Measurements from ENCODE around the gene TXLNA.
A peak's percentile ranks its signal among the peaks of the same experiment; 100 is the strongest.

TXLNA gene

DNA sequence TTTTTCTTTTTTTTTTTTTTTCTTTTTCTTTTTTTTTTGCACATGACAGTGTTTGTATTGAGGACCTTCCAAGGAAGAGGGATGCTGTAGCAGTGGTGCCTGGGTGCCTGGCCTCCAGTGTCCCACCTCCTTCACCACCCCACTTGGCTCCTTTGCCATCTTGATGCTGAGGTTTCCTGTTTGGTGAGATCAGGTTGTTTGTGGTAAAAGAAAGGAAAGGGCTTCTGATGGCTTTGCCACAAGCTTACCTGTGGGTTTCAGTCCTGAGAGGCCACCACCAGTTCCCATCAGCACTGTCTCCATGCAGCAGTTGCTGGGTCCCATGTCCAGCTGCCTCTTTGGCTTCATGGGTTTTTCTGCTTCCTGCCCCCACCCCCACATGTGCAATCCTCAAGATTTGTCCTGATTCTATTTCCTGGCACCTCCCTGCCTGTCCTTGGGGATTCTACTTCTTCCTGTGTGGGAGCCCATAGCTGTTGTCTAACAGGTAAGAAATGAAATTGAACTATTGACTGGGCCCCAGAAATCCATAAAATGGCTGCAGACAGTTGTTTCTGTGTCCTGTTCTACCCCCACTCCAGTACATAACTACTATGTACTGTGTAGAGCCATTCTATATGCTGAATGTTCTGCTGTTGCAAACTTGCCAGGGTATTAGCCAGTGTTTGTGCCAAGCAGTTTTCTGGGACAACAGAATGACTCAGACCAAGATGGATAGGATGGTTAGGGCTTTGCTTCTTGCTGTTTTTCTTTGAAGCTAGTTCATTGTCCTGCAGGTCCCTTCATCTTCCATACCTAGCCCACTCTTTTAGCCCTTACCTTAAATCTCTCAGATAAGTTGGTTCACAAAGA lies 16.7 kb downstream of the TXLNA start:
- H3K4me3 ChIP-seq (ENCODE audit: low read depth, low read length) = no peak overlapping the region
- TF ChIP-seq, protein P1, sequence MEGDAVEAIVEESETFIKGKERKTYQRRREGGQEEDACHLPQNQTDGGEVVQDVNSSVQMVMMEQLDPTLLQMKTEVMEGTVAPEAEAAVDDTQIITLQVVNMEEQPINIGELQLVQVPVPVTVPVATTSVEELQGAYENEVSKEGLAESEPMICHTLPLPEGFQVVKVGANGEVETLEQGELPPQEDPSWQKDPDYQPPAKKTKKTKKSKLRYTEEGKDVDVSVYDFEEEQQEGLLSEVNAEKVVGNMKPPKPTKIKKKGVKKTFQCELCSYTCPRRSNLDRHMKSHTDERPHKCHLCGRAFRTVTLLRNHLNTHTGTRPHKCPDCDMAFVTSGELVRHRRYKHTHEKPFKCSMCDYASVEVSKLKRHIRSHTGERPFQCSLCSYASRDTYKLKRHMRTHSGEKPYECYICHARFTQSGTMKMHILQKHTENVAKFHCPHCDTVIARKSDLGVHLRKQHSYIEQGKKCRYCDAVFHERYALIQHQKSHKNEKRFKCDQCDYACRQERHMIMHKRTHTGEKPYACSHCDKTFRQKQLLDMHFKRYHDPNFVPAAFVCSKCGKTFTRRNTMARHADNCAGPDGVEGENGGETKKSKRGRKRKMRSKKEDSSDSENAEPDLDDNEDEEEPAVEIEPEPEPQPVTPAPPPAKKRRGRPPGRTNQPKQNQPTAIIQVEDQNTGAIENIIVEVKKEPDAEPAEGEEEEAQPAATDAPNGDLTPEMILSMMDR (IDR thresholded peaks at IDR 0.05; ENCODE audit: insufficient read depth, low read depth, low read length, missing control alignments) = no peak
- DNase-seq (ENCODE audit: low read depth) = no peak

DNA sequence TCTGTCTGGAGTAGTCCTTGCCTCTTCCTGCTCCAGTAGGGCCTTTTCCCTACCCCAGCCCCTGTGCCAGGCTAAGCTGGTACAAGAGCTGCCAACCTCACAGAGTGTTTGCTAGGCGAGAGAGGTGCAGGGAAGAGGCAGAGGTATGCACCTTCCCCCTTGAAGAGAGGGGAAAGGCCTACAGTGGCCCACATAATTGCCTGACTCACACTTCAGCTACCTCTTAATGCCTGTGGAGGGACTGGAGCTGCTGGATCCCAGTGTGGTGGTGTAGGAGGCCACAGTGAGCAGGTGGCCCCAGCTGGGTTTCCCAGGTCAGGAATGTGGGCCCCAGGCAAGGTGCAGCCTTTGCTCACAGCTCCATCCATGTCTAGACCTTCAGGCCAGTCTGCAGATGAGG lies 17.6 kb downstream of the TXLNA start:
- no peak for DNase-seq (ENCODE audit: low read depth)
- H3K4me3 ChIP-seq (ENCODE audit: low read depth, low read length) = no peak overlapping the region
- TF ChIP-seq, protein P1 (IDR thresholded peaks at IDR 0.05; ENCODE audit: insufficient read depth, low read depth, low read length, missing control alignments) = no peak

DNA sequence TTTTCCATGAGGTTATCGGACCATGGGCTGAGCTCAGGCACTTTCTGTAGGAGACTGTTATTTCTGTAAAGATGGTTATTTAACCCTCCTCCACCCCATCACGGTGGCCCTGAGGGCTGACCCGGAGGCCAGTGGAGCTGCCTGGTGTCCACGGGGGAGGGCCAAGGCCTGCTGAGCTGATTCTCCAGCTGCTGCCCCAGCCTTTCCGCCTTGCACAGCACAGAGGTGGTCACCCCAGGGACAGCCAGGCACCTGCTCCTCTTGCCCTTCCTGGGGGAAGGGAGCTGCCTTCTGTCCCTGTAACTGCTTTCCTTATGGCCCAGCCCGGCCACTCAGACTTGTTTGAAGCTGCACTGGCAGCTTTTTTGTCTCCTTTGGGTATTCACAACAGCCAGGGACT lies 18.4 kb downstream of the TXLNA start:
- TF ChIP-seq, protein P1 (IDR thresholded peaks at IDR 0.05; ENCODE audit: insufficient read depth, low read depth, low read length, missing control alignments) = no peak
- H3K4me3 ChIP-seq (ENCODE audit: low read depth, low read length) = no peak overlapping the region
- no peak for DNase-seq (ENCODE audit: low read depth)

DNA sequence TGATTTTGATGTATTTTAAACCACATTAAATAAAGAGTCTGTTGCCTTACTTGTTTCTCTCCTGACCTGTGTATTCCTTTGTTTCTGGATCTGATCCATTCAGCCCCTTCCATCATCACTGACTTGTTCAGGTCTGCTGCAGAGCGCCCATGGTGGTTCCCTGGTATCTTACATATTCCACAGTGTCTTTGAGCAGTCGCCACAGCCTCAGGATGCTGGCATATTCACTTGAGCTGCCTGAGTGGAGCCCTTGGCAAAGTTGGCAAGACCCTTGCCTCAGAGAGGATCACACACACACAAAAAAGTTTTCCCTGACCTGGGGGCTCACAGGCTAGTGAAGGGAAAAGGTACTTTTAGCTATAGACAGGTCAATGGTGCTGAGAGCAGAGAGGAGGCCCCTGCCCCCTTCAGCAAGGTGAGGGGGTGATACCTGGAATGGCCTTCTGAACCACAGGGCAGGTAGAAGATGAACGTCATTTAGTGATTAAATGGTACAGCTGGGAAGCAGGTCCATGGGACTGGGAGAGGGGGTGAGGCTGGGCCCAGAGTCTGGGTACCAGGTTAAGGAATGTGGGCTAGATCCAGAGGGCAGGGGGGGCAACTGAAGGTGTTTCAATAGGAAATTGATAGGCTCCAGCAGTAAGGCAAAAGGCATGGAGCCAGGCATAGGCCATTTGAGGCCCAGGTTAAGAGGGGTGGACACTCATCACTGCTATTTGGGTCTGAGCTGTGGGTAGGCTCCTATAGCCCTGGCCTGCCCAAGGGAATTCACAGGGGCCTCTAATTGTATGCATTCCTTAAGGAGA lies 19.0 kb downstream of the TXLNA start:
- TF ChIP-seq, protein P1 (IDR thresholded peaks at IDR 0.05; ENCODE audit: insufficient read depth, low read depth, low read length, missing control alignments) = no peak
- no peak overlapping the region for H3K4me3 ChIP-seq (ENCODE audit: low read depth, low read length)
- no peak for DNase-seq (ENCODE audit: low read depth)

DNA sequence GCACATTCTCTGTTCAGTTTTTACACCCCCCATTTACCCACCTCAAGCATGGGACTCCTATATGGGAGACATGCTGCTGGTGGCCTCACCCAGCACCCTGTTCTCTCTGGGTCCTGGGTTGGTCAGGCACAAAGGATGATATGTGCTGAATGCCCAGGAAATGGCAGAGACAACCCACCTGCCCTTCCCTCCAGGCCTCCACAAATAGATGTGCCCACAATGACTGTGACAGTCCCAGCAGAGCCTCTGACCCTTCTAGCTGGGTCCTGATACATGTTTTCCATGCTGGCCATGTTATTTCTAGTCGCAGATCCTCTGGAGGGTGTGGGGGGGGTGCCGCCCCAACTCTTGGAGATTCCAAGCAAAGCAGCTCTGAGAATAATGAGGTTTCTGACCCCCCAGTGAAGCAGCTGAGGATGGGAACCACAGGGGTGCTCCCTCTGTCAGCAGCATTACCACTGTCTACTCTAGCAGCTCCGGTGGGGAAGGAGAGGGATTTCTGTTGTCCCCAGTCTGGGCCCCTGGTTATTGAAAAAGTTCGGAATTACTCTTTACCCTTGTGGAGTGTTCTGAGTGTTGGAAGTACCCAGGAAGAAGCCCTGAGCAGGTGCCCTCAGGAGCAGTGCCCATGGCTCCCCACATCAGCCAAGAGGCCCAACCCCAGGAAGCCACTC lies 19.7 kb downstream of the TXLNA start:
- H3K4me3 ChIP-seq (ENCODE audit: low read depth, low read length) = no peak overlapping the region
- TF ChIP-seq, protein P1 (IDR thresholded peaks at IDR 0.05; ENCODE audit: insufficient read depth, low read depth, low read length, missing control alignments) = no peak
- DNase-seq (ENCODE audit: low read depth) = no peak

DNA sequence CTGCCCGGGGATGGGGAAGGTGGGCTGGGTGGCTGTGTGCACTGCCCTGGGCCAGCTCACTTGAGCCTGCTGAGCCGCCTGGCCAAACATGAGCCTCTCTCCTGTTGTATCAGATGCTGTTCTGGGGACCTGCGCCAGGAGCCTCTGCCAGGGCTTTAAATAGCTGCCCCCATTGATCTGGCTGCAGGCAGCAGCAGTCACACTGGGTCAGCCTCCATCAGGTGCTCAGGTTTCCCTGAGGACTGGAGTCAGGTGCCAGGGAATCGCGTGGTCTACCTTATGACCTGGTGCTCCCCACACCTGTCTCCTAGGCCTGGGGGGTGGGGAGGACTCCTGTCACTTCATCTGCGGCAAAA lies 20.2 kb downstream of the TXLNA start:
- no peak for DNase-seq (ENCODE audit: low read depth)

More for the DNA sequence above, 20.2 kb downstream of the TXLNA start:
- H3K4me3 ChIP-seq (ENCODE audit: low read depth, low read length) = peak overlapping the region; percentile 82
- TF ChIP-seq, protein P1 (IDR thresholded peaks at IDR 0.05; ENCODE audit: insufficient read depth, low read depth, low read length, missing control alignments) = no peak

All from GM12865 (cell line).